ENCODE measurements around the gene ZNF587B. TPM values are rescaled to one million over a fixed set of nuclear protein-coding genes. Genes with fewer than 3 reads are reported as not detected.

ZNF587B gene
- total RNA-seq, 1 donor from 2014 or later, result 35.0 TPM

- no peaks in the 10 kb centered on the region for H3K27me3 Mint-ChIP-seq
- peaks cover 50% of the 10 kb centered on the region for H3K4me1 Mint-ChIP-seq
- DNase-seq, result no peak
- H3K9me3 Mint-ChIP-seq, result no peaks in the 10 kb centered on the region
- peak overlapping the region; percentile 84 for H3K27ac Mint-ChIP-seq
- H3K4me3 Mint-ChIP-seq, result peak overlapping the region; percentile 93
- TF ChIP-seq CTCF (IDR thresholded peaks at IDR 0.05), result no peak
- ChIA-PET CTCF (no interaction called here), POLR2A (interaction anchor here (0.7 to 1.2 kb wide), 8 partner anchors 13 to 705 kb away, joined by 3 to 7 read pairs (median 3); partner anchors contain the start of genes ZBTB45, ZNF154, ZNF417 and ZNF551)
- intact Hi-C loops (cut with micrococcal nuclease), result loop anchor here (2.0 to 10.0 kb wide), 5 partner anchors 69 to 573 kb away; partner anchors contain the start of genes ZNF17, ZNF329, ZNF460 and ZNF776
- no peak for ATAC-seq (ENCODE audit: low read depth)
- H3K36me3 Mint-ChIP-seq (ENCODE audit: low read depth), result peaks cover 29% of the 10 kb centered on the region
These were observed 14.6 kb upstream of the ZNF587B start for GRCh38 chr19:57815247-57816075.

- intact Hi-C loops (cut with micrococcal nuclease), result loop anchor here (5.0 to 10.0 kb wide), 4 partner anchors 338 to 574 kb away; partner anchors contain the start of genes ZNF17, ZNF329, ZNF460 and ZNF805
- H3K4me3 Mint-ChIP-seq, result no peak overlapping the region
- no peaks in the 10 kb centered on the region for H3K9me3 Mint-ChIP-seq
- H3K4me1 Mint-ChIP-seq, result peaks cover 56% of the 10 kb centered on the region
- H3K36me3 Mint-ChIP-seq (ENCODE audit: low read depth), result peaks cover 23% of the 10 kb centered on the region
- H3K27me3 Mint-ChIP-seq, result no peaks in the 10 kb centered on the region
- ChIA-PET POLR2A (interaction anchor here (1.4 kb wide), 1 partner anchor 186 kb away, joined by 3 read pairs; the partner anchor contains the start of gene ZNF606), CTCF (no interaction called here)
- TF ChIP-seq CTCF (IDR thresholded peaks at IDR 0.05), result no peak
- no peak for DNase-seq
- H3K27ac Mint-ChIP-seq, result no peak overlapping the region
- ATAC-seq (ENCODE audit: low read depth), result no peak
These were observed 13.4 kb upstream of the ZNF587B start for GRCh38 chr19:57816652-57817051.

GRCh38 chr19:57817976-57818375 is 12.1 kb upstream of the ZNF587B start:
- peaks cover 22% of the 10 kb centered on the region for H3K36me3 Mint-ChIP-seq (ENCODE audit: low read depth)
- no peaks in the 10 kb centered on the region for H3K9me3 Mint-ChIP-seq
- no peak for TF ChIP-seq CTCF (IDR thresholded peaks at IDR 0.05)
- DNase-seq (no peak), ATAC-seq (ENCODE audit: low read depth) (no peak)
- ChIA-PET CTCF (no interaction called here), POLR2A (interaction anchor here (1.4 to 2.3 kb wide), 2 partner anchors 99 to 185 kb away, joined by 3 to 12 read pairs; partner anchors contain the start of genes ZNF417 and ZNF606)
- H3K27ac Mint-ChIP-seq, result peak overlapping the region; percentile 63
- intact Hi-C loops (cut with micrococcal nuclease), result loop anchor here (5.0 to 10.0 kb wide), 4 partner anchors 337 to 576 kb away; partner anchors contain the start of genes ZNF17, ZNF329, ZNF460 and ZNF805
- no peak overlapping the region for H3K4me3 Mint-ChIP-seq
- H3K4me1 Mint-ChIP-seq, result peaks cover 54% of the 10 kb centered on the region
- H3K27me3 Mint-ChIP-seq, result no peaks in the 10 kb centered on the region

GRCh38 chr19:57818378-57818777 is 11.7 kb upstream of the ZNF587B start:
- ChIA-PET CTCF (no interaction called here), POLR2A (interaction anchor here (0.9 to 2.5 kb wide), 7 partner anchors 43 to 701 kb away, joined by 3 to 21 read pairs (median 8); partner anchors contain the start of genes ZBTB45, ZNF154, ZNF417 and ZNF606)
- peak overlapping the region; percentile 73 for H3K4me3 Mint-ChIP-seq
- H3K27me3 Mint-ChIP-seq, result no peaks in the 10 kb centered on the region
- no peaks in the 10 kb centered on the region for H3K9me3 Mint-ChIP-seq
- peak overlapping the region; percentile 63 for H3K27ac Mint-ChIP-seq
- ATAC-seq (ENCODE audit: low read depth) (no peak), DNase-seq (no peak)
- TF ChIP-seq CTCF (IDR thresholded peaks at IDR 0.05), result no peak
- peaks cover 23% of the 10 kb centered on the region for H3K36me3 Mint-ChIP-seq (ENCODE audit: low read depth)
- peaks cover 52% of the 10 kb centered on the region for H3K4me1 Mint-ChIP-seq
- intact Hi-C loops (cut with micrococcal nuclease), result loop anchor here (5.0 to 10.0 kb wide), 4 partner anchors 336 to 576 kb away; partner anchors contain the start of genes ZNF17, ZNF329, ZNF460 and ZNF805
